ENCODE results near the gene NNT.
"Not testable (repeated sequence)": the region's sequence is repeated elsewhere in the genome, so short reads cannot be mapped to it uniquely, and the experiment has no call there.

The NNT gene

DNA sequence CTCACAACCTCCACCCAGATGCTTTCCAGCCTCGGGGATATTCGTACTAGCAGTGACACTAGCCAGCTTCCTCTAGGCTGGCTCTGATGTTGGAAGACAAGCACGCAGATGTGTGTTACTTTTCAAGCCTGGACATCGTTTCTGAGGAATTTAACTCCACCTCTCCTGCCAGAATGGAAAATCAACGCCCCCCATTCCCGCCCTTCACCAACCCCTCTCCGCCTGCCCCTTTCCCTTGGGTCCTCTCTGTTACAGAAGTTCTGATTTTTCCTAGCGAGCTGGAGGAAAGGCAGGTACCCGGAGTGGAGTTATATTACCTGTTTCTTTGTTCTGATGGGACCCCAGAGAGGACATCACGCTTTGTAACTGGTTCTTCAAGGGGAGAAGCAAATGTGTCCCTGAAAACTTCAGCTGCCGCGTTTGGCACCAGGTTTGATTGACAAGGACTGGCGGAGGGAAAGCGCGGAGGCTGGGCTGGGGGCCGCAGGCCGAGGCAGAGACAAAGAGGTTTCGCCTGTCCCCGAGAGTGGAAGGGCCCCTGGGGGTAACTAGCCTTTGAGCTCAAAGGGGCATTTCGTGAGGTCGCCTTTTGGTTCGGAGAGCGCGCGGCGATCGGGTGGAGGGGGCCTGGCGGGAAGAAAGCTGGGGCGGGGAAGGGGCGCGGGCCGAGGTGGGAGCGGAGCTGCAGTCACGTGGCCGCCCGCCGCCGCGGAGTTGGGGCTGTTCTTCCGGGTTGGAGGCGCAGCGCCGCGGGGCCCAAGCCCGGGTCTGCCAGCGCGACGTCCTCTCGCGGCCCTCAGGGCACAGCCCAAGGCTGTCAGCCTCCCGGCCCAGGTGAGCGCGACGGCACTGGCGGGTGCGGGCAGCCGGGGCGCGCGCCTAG lies at the start of gene NNT:
TSS of gene NNT (plus strand) at position 720 of the 883 bp plus-strand sequence. CDS start 6,016 bp downstream, outside the sequence.
- DNase-seq (ENCODE audit: low read depth in 3 of 3) = peak; percentile 53 to 79 (median 59)

GRCh38 chr5:43553381-43553780 lies 49.6 kb upstream of the NNT start:
- no peak for DNase-seq (ENCODE audit: low read depth in 3 of 3)

- no peak for DNase-seq (ENCODE audit: low read depth in 3 of 3)
Observed at GRCh38 chr5:43554497-43554896, 48.5 kb upstream of the NNT start.

DNA sequence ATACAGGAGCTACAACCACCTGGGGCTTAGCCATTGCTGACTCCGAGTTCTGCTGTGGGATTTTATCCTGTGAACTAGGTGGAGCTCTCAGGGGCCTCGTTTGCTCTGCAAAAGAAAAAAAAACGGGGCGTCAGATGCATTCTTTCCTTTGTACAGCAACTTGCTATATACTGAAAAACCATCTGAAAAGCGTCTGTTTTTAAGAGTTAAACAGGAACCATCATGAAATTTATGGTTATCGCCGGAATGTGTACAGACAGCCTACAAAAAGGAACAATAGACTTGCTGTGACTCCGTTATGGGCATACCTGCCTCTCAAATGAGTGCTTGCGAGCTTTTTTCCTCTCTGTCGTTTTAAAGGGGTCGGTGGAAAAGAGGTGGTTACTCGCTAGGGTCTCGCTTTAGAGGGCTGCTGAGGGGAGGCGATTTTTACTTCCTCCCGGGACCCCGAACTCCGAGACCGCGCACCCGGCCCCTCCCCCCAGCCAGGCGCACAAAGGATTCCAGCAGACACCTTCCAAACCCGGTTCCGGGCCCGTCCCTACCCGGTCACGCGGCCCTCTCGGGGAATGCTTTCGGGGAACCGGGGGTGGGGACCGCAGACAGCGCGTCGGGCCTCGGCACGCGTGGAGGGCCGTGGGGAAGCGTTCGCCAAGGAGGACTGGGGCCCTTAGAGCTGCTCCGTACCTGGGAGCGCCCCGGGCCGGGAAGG lies 46.9 kb upstream of the NNT start:
- DNase-seq (ENCODE audit: low read depth in 3 of 3) = peak; percentile 17 to 36 (median 20)

DNA sequence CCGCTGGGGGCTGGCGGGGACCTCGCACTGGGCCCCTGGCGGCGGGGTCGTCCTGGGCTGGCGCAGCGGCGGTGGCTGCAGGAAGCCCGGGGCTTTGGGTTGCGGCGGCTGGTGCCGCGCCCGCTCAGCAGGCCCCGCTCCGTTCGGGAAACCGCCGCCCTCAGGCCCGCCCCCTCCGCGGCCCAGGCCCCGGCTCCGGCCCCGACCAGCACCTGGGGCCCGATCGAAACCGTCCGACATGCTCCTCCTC lies 46.4 kb upstream of the NNT start:
- not testable (repeated sequence) for DNase-seq (ENCODE audit: low read depth in 3 of 3)

- peak; percentile 66 to 80 (median 67) for DNase-seq (ENCODE audit: low read depth in 3 of 3)
Observed at GRCh38 chr5:43556857-43557542, 46.0 kb upstream of the NNT start, which contains the start of gene PAIP1. TSS of gene PAIP1 (minus strand) at chr5:43557077. CDS start at chr5:43556846, 231 bp downstream.

- no peak for DNase-seq (ENCODE audit: low read depth in 3 of 3)
Observed at GRCh38 chr5:43560128-43560527, 42.9 kb upstream of the NNT start.

GRCh38 chr5:43561356-43561755 lies 41.6 kb upstream of the NNT start:
- no peak for DNase-seq (ENCODE audit: low read depth in 3 of 3)

DNA sequence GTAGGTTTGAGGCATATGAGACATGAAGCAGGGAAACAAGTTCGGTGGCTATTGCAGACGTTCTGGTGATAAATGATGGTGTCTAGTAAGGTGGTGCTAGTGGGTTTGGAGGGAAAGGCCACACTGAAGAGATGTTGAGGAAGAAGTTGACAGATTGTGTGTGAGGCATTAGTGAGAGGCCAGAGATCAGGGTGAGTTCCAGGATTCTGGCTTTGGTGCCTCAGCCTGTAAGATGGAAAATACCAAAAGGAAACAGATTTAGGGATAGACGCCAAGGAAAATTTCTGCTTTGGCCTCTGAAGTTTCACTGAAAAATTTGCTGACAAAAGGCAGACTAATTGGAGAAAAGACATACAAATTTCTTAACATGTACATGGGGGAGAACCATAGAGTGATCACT lies 39.7 kb upstream of the NNT start:
- no peak for DNase-seq (ENCODE audit: low read depth in 3 of 3)

- no peak for DNase-seq (ENCODE audit: low read depth in 3 of 3)
Observed at GRCh38 chr5:43564289-43564850, 38.6 kb upstream of the NNT start.

- DNase-seq (ENCODE audit: low read depth in 3 of 3) = no peak
Observed at GRCh38 chr5:43565043-43565442, 37.9 kb upstream of the NNT start.

- no peak for DNase-seq (ENCODE audit: low read depth in 3 of 3)
Observed at GRCh38 chr5:43567967-43568366, 35.0 kb upstream of the NNT start.

DNA sequence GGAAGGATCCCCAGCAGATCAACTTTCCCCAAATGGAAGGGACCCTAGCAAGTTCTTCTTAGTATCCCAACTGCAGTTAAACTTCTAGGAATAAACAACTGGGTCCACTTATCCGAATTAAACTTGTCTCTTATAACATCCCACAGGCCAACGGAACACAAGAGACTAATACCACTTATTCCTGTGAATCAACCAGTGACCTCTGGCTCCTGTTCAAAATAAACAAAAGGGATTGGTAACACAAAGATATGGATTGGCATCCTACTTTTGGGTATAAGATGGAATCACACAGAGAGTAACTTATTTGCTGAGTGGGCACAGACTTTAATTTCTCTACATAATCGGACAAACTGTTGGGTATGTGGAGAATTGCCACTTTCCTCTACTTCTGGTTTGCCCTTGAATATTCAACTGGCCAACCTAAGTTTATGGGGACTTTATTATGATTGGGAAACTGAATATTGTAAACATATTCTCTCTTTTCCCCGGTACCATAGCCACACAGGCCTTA lies 33.7 kb upstream of the NNT start:
- no peak for DNase-seq (ENCODE audit: low read depth in 3 of 3)

GRCh38 chr5:43570450-43571158 lies 32.4 kb upstream of the NNT start:
- DNase-seq (ENCODE audit: low read depth in 3 of 3) = no peak

DNA sequence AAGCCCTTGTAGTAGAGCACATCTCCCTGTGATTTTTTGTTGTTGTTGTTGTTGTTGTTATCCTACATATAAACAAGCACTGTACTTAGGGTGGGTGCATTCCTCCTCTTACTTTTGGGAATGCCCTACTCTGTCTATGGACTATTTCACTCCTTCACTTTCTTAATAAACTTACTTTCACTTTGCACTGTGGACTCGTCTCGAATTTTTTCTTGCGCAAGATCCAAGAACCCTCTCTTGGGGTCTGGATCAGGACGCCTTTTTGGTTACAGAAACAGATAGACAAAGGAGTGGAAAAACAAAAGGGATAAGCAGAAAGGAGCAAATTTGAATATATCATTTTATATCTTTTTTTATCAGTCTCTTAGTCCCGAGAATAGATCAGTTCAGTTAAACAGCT lies 31.7 kb upstream of the NNT start:
- DNase-seq (ENCODE audit: low read depth in 3 of 3) = no peak

DNA sequence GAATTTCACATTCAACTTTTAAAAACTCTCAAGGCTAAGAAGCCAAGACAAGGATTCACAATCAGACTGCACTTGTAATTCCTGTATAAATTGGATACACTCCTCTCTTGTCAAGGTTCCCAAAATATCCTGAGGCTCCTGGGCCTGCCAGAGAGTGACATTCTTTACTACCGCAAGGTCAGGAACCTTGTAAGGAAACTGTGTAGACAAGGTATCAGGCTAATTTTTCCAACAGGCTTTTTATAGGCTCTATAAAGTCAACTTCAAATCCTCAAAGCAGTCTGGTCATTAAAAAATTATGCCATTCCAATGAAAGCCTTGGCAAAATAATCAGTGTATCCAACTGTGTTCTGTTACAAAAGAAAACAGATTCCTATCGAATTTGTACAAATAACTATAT lies 30.6 kb upstream of the NNT start:
- no peak for DNase-seq (ENCODE audit: low read depth in 3 of 3)

DNA sequence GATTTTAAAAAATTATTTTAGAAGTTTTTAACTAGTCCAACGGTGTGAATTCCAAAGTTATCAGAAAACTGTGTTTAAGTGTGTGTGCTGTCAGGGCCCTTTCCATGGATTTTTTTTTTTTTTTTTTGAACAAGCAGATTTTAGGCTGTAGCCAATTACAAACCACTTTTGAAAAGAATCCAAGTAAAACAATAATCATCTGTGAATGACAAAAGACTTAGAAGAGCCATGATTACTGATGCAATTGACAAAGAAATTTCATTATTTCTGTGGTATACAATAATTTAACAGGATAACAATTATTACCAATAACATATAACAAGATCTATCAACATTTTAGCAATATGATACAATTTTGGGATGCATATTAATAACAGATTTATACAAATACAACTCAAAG lies 29.9 kb upstream of the NNT start:
- no peak for DNase-seq (ENCODE audit: low read depth in 3 of 3)

DNA sequence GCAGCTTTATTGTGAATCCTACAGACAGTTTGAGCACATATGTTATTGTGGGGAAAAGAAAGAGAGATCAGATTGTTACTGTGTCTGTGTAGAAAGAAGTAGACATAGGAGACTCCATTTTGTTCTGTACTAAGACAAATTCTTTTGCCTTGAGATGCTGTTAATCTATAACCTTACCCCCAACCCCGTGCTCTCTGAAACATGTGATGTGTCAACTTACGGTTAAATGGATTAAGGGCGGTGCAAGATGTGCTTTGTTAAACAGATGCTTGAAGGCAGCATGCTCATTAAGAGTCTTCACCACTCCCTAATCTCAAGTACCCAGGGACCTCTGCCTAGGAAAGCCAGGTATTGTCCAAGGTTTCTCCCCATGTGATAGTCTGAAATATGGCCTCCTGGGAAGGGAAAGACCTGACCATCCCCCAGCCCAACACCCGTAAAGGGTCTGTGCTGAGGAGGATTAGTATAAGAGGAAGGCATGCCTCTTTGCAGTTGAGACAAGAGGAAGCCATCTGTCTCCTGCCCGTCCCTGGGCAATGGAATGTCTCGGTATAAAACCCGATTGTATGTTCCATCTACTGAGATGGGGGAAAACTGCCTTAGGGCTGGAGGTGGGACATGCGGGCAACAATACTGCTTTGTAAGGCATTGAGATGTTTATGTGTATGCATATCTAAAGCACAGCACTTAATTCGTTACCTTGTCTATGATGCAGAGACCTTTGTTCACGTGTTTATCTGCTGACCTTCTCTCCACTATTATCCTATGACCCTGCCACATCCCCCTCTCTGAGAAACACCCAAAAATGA lies 22.4 kb upstream of the NNT start:
- not testable (repeated sequence) for DNase-seq (ENCODE audit: low read depth in 3 of 3)

GRCh38 chr5:43581398-43581797 lies 21.6 kb upstream of the NNT start:
- no peak for DNase-seq (ENCODE audit: low read depth in 3 of 3)
